Measurements from ENCODE around the gene CCDC136.
A peak's percentile ranks its signal among the peaks of the same experiment; 100 is the strongest.

The CCDC136 gene

GRCh38 chr7:128781851-128782250 is 9.9 kb upstream of the CCDC136 start:
- no peak overlapping the region for H2AFZ ChIP-seq
- no peaks in the 10 kb centered on the region for H3K9me3 ChIP-seq (ENCODE audit: control insufficient read depth, low read length)
- no peak for TF ChIP-seq CTCF (IDR thresholded peaks at IDR 0.05)
- no peak overlapping the region for H3K4me2 ChIP-seq (ENCODE audit: low read length)
- no peak overlapping the region for H3K27ac ChIP-seq
- H3K27me3 ChIP-seq (ENCODE audit: control insufficient read depth, insufficient read depth, low read length): no peaks in the 10 kb centered on the region
- no peak overlapping the region for H3K4me3 ChIP-seq (ENCODE audit: low read depth, low read length)
- H3K36me3 ChIP-seq (ENCODE audit: control insufficient read depth, insufficient read depth, low read length): no peaks in the 10 kb centered on the region
- H3K79me2 ChIP-seq: no peaks in the 10 kb centered on the region
- H3K4me1 ChIP-seq: no peaks in the 10 kb centered on the region
- H3K9ac ChIP-seq: no peak overlapping the region

- Histone ChIP-seq H3K4me1 (no peaks in the 10 kb centered on the region), H2AFZ (peak overlapping the region; percentile 25), H3K4me2 (ENCODE audit: low read length) (no peak overlapping the region), H3K79me2 (no peaks in the 10 kb centered on the region), H3K36me3 (ENCODE audit: control insufficient read depth, insufficient read depth, low read length) (no peaks in the 10 kb centered on the region), H3K9me3 (ENCODE audit: control insufficient read depth, low read length) (no peaks in the 10 kb centered on the region), H3K27me3 (ENCODE audit: control insufficient read depth, insufficient read depth, low read length) (no peaks in the 10 kb centered on the region), H3K27ac (no peak overlapping the region), H3K4me3 (ENCODE audit: low read depth, low read length) (no peak overlapping the region), H3K9ac (no peak overlapping the region)
- no peak for TF ChIP-seq CTCF (IDR thresholded peaks at IDR 0.05)
These were observed 8.5 kb upstream of the CCDC136 start for GRCh38 chr7:128783143-128783861.

GRCh38 chr7:128785738-128786137 is 6.0 kb upstream of the CCDC136 start:
- no peaks in the 10 kb centered on the region for H3K79me2 ChIP-seq
- H3K9ac ChIP-seq: no peak overlapping the region
- no peaks in the 10 kb centered on the region for H3K9me3 ChIP-seq (ENCODE audit: control insufficient read depth, low read length)
- no peak overlapping the region for H3K4me3 ChIP-seq (ENCODE audit: low read depth, low read length)
- H2AFZ ChIP-seq: no peak overlapping the region
- H3K4me1 ChIP-seq: peaks cover 5% of the 10 kb centered on the region
- no peak for TF ChIP-seq CTCF (IDR thresholded peaks at IDR 0.05)
- no peaks in the 10 kb centered on the region for H3K36me3 ChIP-seq (ENCODE audit: control insufficient read depth, insufficient read depth, low read length)
- no peak overlapping the region for H3K27ac ChIP-seq
- H3K27me3 ChIP-seq (ENCODE audit: control insufficient read depth, insufficient read depth, low read length): no peaks in the 10 kb centered on the region
- H3K4me2 ChIP-seq (ENCODE audit: low read length): no peak overlapping the region

GRCh38 chr7:128788446-128789412 is 3.0 kb upstream of the CCDC136 start:
- no peaks in the 10 kb centered on the region for H3K27me3 ChIP-seq (ENCODE audit: control insufficient read depth, insufficient read depth, low read length)
- H3K36me3 ChIP-seq (ENCODE audit: control insufficient read depth, insufficient read depth, low read length): no peaks in the 10 kb centered on the region
- peaks cover 7% of the 10 kb centered on the region for H3K4me1 ChIP-seq
- no peak overlapping the region for H3K4me2 ChIP-seq (ENCODE audit: low read length)
- TF ChIP-seq CTCF (IDR thresholded peaks at IDR 0.05): no peak
- no peak overlapping the region for H3K27ac ChIP-seq
- H2AFZ ChIP-seq: peak overlapping the region; percentile 95
- no peaks in the 10 kb centered on the region for H3K79me2 ChIP-seq
- H3K9ac ChIP-seq: no peak overlapping the region
- H3K4me3 ChIP-seq (ENCODE audit: low read depth, low read length): no peak overlapping the region
- H3K9me3 ChIP-seq (ENCODE audit: control insufficient read depth, low read length): no peaks in the 10 kb centered on the region

All from parathyroid adenoma (tissue), 2 donors.